ENCODE measurements around the gene MARS1.
A peak's percentile ranks its signal among the peaks of the same experiment; 100 is the strongest.
"Not testable (repeated sequence)": the region's sequence is repeated elsewhere in the genome, so short reads cannot be mapped to it uniquely, and the experiment has no call there.

MARS1 gene

GRCh38 chr12:57551637-57552305 is 63.9 kb downstream of the MARS1 start:
- no peak for DNase-seq (ENCODE audit: low spot score)

DNA sequence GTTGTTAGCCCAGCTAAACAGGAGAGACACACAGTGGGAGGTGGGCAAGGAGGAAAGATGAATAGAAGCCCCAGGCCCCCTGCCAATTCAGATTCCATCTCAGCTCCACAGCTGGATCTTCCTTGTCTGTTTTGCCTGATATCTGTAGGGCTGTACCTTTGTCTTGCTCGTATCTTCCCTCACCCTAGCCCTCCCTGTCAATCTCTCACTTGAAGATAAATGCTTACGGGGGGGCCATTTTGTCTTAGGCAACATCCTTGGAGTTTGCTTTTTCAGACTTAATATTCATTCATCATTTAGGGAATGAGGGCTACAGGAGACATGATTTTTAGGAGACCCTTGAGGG is 64.4 kb downstream of the MARS1 start:
- no peak for DNase-seq (ENCODE audit: low spot score)

DNA sequence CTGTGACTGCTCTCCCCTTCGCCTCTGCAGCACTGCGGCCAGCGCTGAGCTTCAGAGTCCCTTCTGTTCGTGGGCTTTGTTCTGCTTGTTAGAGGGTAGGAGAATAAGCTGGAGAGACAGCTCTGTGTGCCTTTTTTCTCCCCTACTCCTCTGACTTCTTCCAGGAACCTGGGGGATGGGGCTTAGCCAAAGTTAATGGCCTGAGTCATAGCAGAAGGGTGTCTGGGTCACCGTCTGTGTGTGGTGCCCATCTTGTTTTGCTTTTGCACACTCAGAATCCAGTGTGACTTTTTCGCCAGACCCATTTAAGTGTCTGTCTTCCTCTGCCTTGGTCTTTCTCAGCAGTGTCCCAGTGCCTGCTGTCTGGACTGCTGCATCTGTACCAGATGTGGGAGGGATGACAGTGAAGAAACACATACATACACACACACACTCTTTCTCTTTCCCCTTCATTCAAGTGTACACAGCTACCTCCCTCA is 65.0 kb downstream of the MARS1 start:
- DNase-seq (ENCODE audit: low spot score) = peak; percentile 56

GRCh38 chr12:57553343-57554202 is 65.7 kb downstream of the MARS1 start:
- DNase-seq (ENCODE audit: low spot score) = no peak

DNA sequence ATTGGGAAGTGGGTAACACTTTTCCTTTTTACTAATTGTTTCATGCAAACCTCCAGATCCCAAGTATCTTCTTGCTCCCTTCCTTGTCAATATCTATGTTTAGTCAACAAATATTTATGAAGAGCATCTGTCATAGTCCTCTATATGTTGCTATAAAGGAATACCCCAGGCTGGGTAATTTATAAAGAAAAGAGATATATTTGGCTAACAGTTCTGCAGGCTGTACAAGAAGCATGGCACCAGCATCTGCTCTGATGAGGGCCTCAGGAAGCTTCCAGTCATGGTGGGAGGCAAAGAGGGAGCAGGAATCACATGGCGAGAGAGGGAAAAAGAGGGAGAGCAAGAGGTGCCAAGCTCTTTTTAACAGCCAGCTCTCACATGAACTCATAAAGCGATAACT is 66.6 kb downstream of the MARS1 start:
- DNase-seq (ENCODE audit: low spot score) = no peak

DNA sequence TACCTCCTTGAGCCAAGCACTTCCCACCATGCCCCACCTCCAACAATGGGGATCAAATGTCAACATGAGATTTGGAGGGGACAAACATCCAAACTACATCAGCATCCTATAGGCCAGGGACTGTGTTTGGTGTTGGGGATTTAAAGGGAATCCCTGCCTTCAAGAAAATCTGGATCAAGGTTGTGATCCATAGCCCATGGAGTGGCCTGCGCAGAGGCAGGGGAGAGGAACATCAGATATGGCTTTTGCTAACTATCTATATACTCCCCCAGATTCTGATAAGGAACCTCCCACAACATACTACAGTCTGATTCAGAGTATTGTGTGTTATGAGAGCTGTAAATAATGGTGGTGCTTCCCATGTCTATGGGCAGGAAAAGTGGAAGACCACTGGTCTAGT is 67.0 kb downstream of the MARS1 start:
- no peak for DNase-seq (ENCODE audit: low spot score)

- DNase-seq (ENCODE audit: low spot score) = no peak
Observed at GRCh38 chr12:57558864-57559263, 71.0 kb downstream of the MARS1 start.

DNA sequence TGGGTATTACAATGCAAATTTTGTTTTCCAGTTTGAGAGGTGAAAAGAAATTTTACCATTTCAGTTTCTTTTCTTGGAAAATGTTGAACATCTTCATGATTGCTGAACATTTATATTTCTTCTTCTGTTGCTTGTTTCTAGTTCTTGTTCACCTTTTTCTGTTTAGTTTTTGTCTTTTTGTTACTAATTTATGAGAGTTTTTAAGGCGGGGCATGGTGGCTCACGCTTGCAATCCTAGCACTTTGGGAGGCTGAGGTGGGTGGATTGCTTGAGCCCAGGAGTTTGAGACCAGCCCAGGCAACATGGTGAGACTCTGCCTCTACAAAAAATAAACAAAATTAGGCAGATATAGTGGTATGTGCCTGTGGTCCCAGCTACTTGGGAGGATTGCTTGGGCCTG is 72.6 kb downstream of the MARS1 start:
- no peak for DNase-seq (ENCODE audit: low spot score)

DNA sequence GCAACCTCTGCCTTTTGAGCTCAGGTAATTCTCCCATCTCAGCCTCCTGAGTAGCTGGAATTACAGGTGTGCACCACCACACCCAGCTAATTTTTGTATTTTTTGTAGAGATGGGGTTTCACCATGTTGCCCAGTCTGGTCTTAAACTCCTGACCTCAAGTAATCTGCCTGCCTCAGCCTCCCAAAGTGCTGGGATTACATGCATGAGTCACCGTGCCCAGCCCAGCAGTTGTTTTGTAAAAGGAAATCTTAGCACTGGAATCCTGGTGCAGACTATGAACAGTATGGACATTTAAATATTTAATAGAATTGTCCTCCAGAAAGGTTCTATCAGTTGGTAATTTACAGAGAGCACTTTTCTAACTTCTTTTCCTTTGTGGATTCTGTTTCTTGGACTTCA is 73.2 kb downstream of the MARS1 start:
- DNase-seq (ENCODE audit: low spot score) = not testable (repeated sequence)

- DNase-seq (ENCODE audit: low spot score) = no peak
Observed at GRCh38 chr12:57563358-57563757, 75.5 kb downstream of the MARS1 start.

- no peak for DNase-seq (ENCODE audit: low spot score)
Observed at GRCh38 chr12:57564178-57564740, 76.4 kb downstream of the MARS1 start.
